ENCODE results near the gene PEAK3.

Gene PEAK3

GRCh38 chr19:2233601-2234280, 48.2 kb downstream of the PEAK3 start:
- Histone ChIP-seq H3K27me3 (ENCODE audit: control insufficient read depth, insufficient read depth, low read length) (no peaks in the 10 kb centered on the region), H3K9me3 (ENCODE audit: control insufficient read depth, insufficient read depth, low read length) (no peaks in the 10 kb centered on the region), H3K36me3 (ENCODE audit: control insufficient read depth, insufficient read depth, low read length) (peaks cover 35% of the 10 kb centered on the region), H3K9ac (ENCODE audit: low read depth, low read length) (no peak overlapping the region), H3K4me3 (ENCODE audit: low read depth, low read length) (no peak overlapping the region), H3K4me1 (ENCODE audit: control insufficient read depth, insufficient read depth, low read length) (peaks cover 7% of the 10 kb centered on the region)

DNA sequence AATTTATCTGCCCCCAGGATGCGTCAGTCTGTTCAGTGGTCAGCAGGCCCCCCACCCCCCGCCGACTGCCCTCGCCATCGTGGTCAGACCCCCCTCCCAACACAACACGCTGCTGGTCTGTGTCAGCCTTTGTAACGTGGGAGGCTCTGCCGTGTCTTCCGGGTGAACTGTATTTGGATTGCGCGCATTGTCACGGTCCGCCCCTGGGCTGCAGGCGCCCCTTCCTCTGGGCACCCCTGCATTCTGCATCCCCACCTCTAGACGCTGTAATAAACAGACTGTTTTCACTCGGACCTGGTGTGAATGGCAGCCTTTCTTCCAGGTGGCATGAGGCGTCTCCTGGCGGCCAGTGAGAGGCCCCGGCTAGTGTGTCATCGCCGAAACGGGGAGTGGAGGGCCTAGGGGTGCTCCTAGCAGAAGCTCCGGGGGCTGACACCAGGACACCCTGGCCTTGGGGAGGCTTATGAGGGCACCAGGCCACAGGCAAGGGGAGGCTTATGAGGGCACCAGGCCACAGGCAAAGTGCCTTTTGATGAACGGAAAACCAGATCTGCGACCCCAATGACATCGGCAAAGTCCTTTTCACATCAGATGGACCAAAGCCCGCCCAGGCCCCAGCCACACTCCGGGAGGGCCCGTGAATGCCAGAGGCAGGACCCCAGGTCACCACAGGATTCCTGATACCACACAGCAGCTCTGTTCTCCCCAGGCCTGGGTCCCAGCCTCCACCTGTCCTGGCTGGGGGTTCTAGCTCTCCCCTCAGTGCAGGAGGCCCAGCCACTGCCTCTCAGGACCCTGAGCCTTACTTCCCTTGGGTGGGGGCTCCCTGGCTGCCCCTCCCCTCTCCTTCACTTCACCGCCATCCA, 49.5 kb downstream of the PEAK3 start:
- Histone ChIP-seq H3K36me3 (ENCODE audit: control insufficient read depth, insufficient read depth, low read length) (peaks cover 43% of the 10 kb centered on the region), H3K9me3 (ENCODE audit: control insufficient read depth, insufficient read depth, low read length) (no peaks in the 10 kb centered on the region), H3K4me3 (ENCODE audit: low read depth, low read length) (no peak overlapping the region), H3K9ac (ENCODE audit: low read depth, low read length) (no peak overlapping the region), H3K4me1 (ENCODE audit: control insufficient read depth, insufficient read depth, low read length) (peaks cover 1% of the 10 kb centered on the region), H3K27me3 (ENCODE audit: control insufficient read depth, insufficient read depth, low read length) (no peaks in the 10 kb centered on the region)

DNA sequence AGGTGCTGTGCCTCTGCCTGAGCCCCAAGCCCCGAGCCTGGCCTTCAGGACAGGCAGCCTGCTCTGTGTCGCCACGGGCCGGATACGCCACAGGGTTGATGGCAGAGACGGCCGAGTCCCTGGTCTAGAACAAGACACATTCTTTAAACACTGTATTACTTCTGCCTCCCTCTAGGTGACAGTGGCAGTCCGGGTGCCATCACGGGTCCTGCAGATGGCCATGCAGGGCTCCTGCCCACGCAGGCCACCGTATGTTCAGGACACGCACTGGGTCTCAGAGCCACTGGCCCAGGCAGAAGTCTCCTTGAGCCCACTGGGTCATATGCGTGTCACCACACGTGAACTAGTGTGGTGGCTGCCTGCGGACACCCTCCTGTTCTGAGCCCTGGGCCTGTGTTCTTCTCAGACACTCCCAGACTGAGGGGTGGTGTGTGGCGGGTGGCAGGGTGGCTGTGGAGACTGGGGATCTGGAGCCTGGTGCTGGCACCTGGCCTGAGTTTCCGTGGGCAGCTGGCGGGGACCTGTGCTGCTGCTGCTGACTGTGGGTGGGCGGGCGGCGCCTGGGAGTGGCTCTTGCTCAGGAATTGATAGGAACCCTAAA, 50.3 kb downstream of the PEAK3 start:
- Histone ChIP-seq H3K27me3 (ENCODE audit: control insufficient read depth, insufficient read depth, low read length) (no peaks in the 10 kb centered on the region), H3K4me3 (ENCODE audit: low read depth, low read length) (no peak overlapping the region), H3K36me3 (ENCODE audit: control insufficient read depth, insufficient read depth, low read length) (peaks cover 48% of the 10 kb centered on the region), H3K9ac (ENCODE audit: low read depth, low read length) (no peak overlapping the region), H3K9me3 (ENCODE audit: control insufficient read depth, insufficient read depth, low read length) (no peaks in the 10 kb centered on the region), H3K4me1 (ENCODE audit: control insufficient read depth, insufficient read depth, low read length) (no peaks in the 10 kb centered on the region)

GRCh38 chr19:2230807-2231533, 51.0 kb downstream of the PEAK3 start:
- Histone ChIP-seq H3K4me1 (ENCODE audit: control insufficient read depth, insufficient read depth, low read length) (no peaks in the 10 kb centered on the region), H3K9me3 (ENCODE audit: control insufficient read depth, insufficient read depth, low read length) (no peaks in the 10 kb centered on the region), H3K9ac (ENCODE audit: low read depth, low read length) (no peak overlapping the region), H3K36me3 (ENCODE audit: control insufficient read depth, insufficient read depth, low read length) (peaks cover 56% of the 10 kb centered on the region), H3K27me3 (ENCODE audit: control insufficient read depth, insufficient read depth, low read length) (no peaks in the 10 kb centered on the region), H3K4me3 (ENCODE audit: low read depth, low read length) (no peak overlapping the region)

GRCh38 chr19:2230033-2230531, 51.9 kb downstream of the PEAK3 start:
- H3K4me3 ChIP-seq (ENCODE audit: low read depth, low read length) = no peak overlapping the region
- H3K9ac ChIP-seq (ENCODE audit: low read depth, low read length) = no peak overlapping the region
- H3K9me3 ChIP-seq (ENCODE audit: control insufficient read depth, insufficient read depth, low read length) = no peaks in the 10 kb centered on the region
- H3K27me3 ChIP-seq (ENCODE audit: control insufficient read depth, insufficient read depth, low read length) = no peaks in the 10 kb centered on the region
- H3K4me1 ChIP-seq (ENCODE audit: control insufficient read depth, insufficient read depth, low read length) = no peaks in the 10 kb centered on the region
- H3K36me3 ChIP-seq (ENCODE audit: control insufficient read depth, insufficient read depth, low read length) = peaks cover 65% of the 10 kb centered on the region

- Histone ChIP-seq H3K36me3 (ENCODE audit: control insufficient read depth, insufficient read depth, low read length) (peaks cover 72% of the 10 kb centered on the region), H3K4me3 (ENCODE audit: low read depth, low read length) (no peak overlapping the region), H3K27me3 (ENCODE audit: control insufficient read depth, insufficient read depth, low read length) (no peaks in the 10 kb centered on the region), H3K9ac (ENCODE audit: low read depth, low read length) (peak overlapping the region; percentile 24), H3K4me1 (ENCODE audit: control insufficient read depth, insufficient read depth, low read length) (no peaks in the 10 kb centered on the region), H3K9me3 (ENCODE audit: control insufficient read depth, insufficient read depth, low read length) (no peaks in the 10 kb centered on the region)
Observed at GRCh38 chr19:2229103-2230032, 52.6 kb downstream of the PEAK3 start.

DNA sequence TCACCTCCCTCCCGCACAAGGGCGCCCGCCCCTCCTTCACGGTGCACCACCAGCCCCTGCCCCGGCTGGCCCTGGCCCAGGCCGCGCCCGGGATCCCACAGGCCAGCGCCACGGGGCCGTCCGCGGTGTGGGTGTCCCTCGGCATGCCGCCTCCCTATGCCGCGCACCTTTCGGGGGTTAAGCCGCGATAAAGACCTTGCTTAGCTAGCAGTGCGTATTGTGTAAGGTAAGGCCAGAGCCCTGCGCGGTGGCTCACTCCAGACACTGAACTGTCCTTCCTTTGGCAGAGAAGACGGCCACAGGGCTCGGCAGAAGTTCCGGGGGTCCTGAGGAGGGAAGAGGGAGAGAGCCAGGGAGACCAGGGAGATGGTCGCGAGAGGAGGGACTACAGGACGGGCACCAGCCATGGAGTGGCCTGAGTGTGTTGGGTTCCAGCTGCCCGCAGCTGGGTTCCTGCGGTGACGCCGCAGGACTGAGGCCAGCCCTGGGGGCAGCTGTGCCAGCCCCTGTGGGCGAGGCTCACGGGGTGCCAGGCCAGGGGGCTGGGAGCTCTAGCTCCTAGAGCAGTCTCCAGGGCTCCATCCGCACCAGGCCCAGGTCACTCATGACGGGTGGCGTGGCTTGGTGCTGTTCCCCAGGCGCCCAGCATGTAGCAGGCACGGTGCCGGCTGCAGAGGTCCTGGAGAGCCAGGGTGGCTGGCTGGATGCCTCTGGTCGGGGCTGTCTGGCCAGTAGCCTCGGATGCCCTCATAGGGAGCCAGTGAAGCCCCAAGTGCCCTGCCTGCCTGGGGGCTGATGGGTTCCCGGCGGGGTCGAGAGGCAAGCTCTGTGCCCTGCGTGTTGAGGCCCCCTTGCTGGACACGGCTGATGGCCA, 53.6 kb downstream of the PEAK3 start:
- Histone ChIP-seq H3K36me3 (ENCODE audit: control insufficient read depth, insufficient read depth, low read length) (peaks cover 72% of the 10 kb centered on the region), H3K9ac (ENCODE audit: low read depth, low read length) (peak overlapping the region; percentile 24), H3K4me1 (ENCODE audit: control insufficient read depth, insufficient read depth, low read length) (no peaks in the 10 kb centered on the region), H3K27me3 (ENCODE audit: control insufficient read depth, insufficient read depth, low read length) (no peaks in the 10 kb centered on the region), H3K9me3 (ENCODE audit: control insufficient read depth, insufficient read depth, low read length) (no peaks in the 10 kb centered on the region), H3K4me3 (ENCODE audit: low read depth, low read length) (no peak overlapping the region)

GRCh38 chr19:2227415-2228156, 54.4 kb downstream of the PEAK3 start:
- Histone ChIP-seq H3K9ac (ENCODE audit: low read depth, low read length) (no peak overlapping the region), H3K4me1 (ENCODE audit: control insufficient read depth, insufficient read depth, low read length) (no peaks in the 10 kb centered on the region), H3K4me3 (ENCODE audit: low read depth, low read length) (no peak overlapping the region), H3K9me3 (ENCODE audit: control insufficient read depth, insufficient read depth, low read length) (no peaks in the 10 kb centered on the region), H3K27me3 (ENCODE audit: control insufficient read depth, insufficient read depth, low read length) (no peaks in the 10 kb centered on the region), H3K36me3 (ENCODE audit: control insufficient read depth, insufficient read depth, low read length) (peaks cover 70% of the 10 kb centered on the region)

GRCh38 chr19:2226840-2227360, 55.1 kb downstream of the PEAK3 start:
- no peaks in the 10 kb centered on the region for H3K9me3 ChIP-seq (ENCODE audit: control insufficient read depth, insufficient read depth, low read length)
- no peaks in the 10 kb centered on the region for H3K4me1 ChIP-seq (ENCODE audit: control insufficient read depth, insufficient read depth, low read length)
- peaks cover 76% of the 10 kb centered on the region for H3K36me3 ChIP-seq (ENCODE audit: control insufficient read depth, insufficient read depth, low read length)
- H3K27me3 ChIP-seq (ENCODE audit: control insufficient read depth, insufficient read depth, low read length) = no peaks in the 10 kb centered on the region
- no peak overlapping the region for H3K4me3 ChIP-seq (ENCODE audit: low read depth, low read length)
- H3K9ac ChIP-seq (ENCODE audit: low read depth, low read length) = no peak overlapping the region

All from iPS-15b (cell line).